HAP-1 (cell line): ENCODE measurements around the gene NMNAT2.

ENCODE experiments used
- DNase-seq, 2 experiments: peaks; one replicate each; pipeline ENCODE4 v3.0.0-alpha.2; 2016 to 2020; ENCODE audit warnings: low spot score in 2 of 2
- H3K27me3 ChIP-seq: fragments of 250-450 bp; sonication (Bioruptor Pico); 2 replicates; pipeline ENCODE4 v1.5.1; 2020; ENCODE audit warnings: low read depth, mild to moderate bottlenecking, moderate library complexity
- H3K36me3 ChIP-seq: fragments of 250-450 bp; sonication (Bioruptor Pico); replicated peaks from 2 replicates; pipeline ENCODE4 v1.5.1; 2020; ENCODE audit warnings: mild to moderate bottlenecking
- H3K4me1 ChIP-seq: fragments of 250-450 bp; sonication (Bioruptor Pico); 2 replicates; pipeline ENCODE4 v1.5.1; 2020; ENCODE audit warnings: mild to moderate bottlenecking
- H3K4me3 ChIP-seq: fragments of 250-450 bp; sonication (Bioruptor Pico); 2 replicates; pipeline ENCODE4 v1.5.1; 2020; ENCODE audit warnings: mild to moderate bottlenecking, moderate library complexity
- H3K9me3 ChIP-seq: fragments of 250-450 bp; sonication (Bioruptor Pico); 2 replicates; pipeline ENCODE4 v1.5.1; 2020; ENCODE audit warnings: mild to moderate bottlenecking, moderate library complexity
- in situ Hi-C: fragments of 300-500 bp; cut with MboI; formaldehyde crosslinking; loops from 3 replicates; pipeline ENCODE4 v1.14.3; 2020; ENCODE audit warnings: low sequenced_read_pairs, inconsistent platforms, mixed read lengths

NMNAT2 gene

GRCh38 chr1:183331091-183331742 lies 87.0 kb downstream of the NMNAT2 start:
- Histone ChIP-seq H3K36me3 (no peaks in the 10 kb centered on the region), H3K4me1 (peaks cover 38% of the 10 kb centered on the region), H3K27me3 (no peaks in the 10 kb centered on the region), H3K9me3 (no peaks in the 10 kb centered on the region; the same call in 1 of the 2 replicates), H3K4me3 (no peak overlapping the region)
- in situ Hi-C loops = no loop called here
- peak; percentile 77 to 80 for DNase-seq

GRCh38 chr1:183330335-183330734 lies 87.8 kb downstream of the NMNAT2 start:
- in situ Hi-C loops = no loop called here
- no peaks in the 10 kb centered on the region for H3K9me3 ChIP-seq
- no peaks in the 10 kb centered on the region; the same call in 1 of the 2 replicates for H3K36me3 ChIP-seq
- H3K4me3 ChIP-seq = no peak overlapping the region
- DNase-seq = peak in 1 of 2 experiments; percentile 47
- H3K27me3 ChIP-seq = no peaks in the 10 kb centered on the region
- peaks cover 38% of the 10 kb centered on the region for H3K4me1 ChIP-seq

GRCh38 chr1:183328371-183328770 lies 89.8 kb downstream of the NMNAT2 start:
- no peaks in the 10 kb centered on the region for H3K9me3 ChIP-seq
- in situ Hi-C loops = no loop called here
- H3K4me3 ChIP-seq = no peak overlapping the region
- no peaks in the 10 kb centered on the region for H3K27me3 ChIP-seq
- H3K4me1 ChIP-seq = peaks cover 38% of the 10 kb centered on the region
- H3K36me3 ChIP-seq = no peaks in the 10 kb centered on the region; the same call in 1 of the 2 replicates
- DNase-seq = no peak

- Histone ChIP-seq H3K27me3 (no peaks in the 10 kb centered on the region), H3K36me3 (no peaks in the 10 kb centered on the region; the same call in 1 of the 2 replicates), H3K9me3 (no peaks in the 10 kb centered on the region), H3K4me3 (no peak overlapping the region), H3K4me1 (peaks cover 38% of the 10 kb centered on the region)
- in situ Hi-C loops = no loop called here
- DNase-seq = no peak
These were observed 90.5 kb downstream of the NMNAT2 start for GRCh38 chr1:183327434-183328290.

- Histone ChIP-seq H3K4me1 (peaks cover 30% of the 10 kb centered on the region), H3K9me3 (peaks cover 5% of the 10 kb centered on the region; the same call in 1 of the 2 replicates), H3K4me3 (no peak overlapping the region), H3K36me3 (no peaks in the 10 kb centered on the region; the same call in 1 of the 2 replicates), H3K27me3 (no peaks in the 10 kb centered on the region)
- in situ Hi-C loops = no loop called here
- no peak for DNase-seq
These were observed 94.1 kb downstream of the NMNAT2 start for GRCh38 chr1:183323849-183324683.

- no peak for DNase-seq
- Histone ChIP-seq H3K9me3 (peaks cover 5% of the 10 kb centered on the region; the same call in 1 of the 2 replicates), H3K36me3 (no peaks in the 10 kb centered on the region), H3K27me3 (no peaks in the 10 kb centered on the region), H3K4me1 (peaks cover 33% of the 10 kb centered on the region), H3K4me3 (no peak overlapping the region)
- in situ Hi-C loops = no loop called here
These were observed 98.6 kb downstream of the NMNAT2 start for GRCh38 chr1:183319606-183320005.

GRCh38 chr1:183319051-183319450 lies 99.1 kb downstream of the NMNAT2 start:
- no peaks in the 10 kb centered on the region for H3K36me3 ChIP-seq
- no peak overlapping the region for H3K4me3 ChIP-seq
- peaks cover 5% of the 10 kb centered on the region; the same call in 1 of the 2 replicates for H3K9me3 ChIP-seq
- DNase-seq = no peak
- H3K27me3 ChIP-seq = no peaks in the 10 kb centered on the region
- in situ Hi-C loops = no loop called here
- peaks cover 33% of the 10 kb centered on the region for H3K4me1 ChIP-seq

GRCh38 chr1:183318433-183318832 lies 99.7 kb downstream of the NMNAT2 start:
- in situ Hi-C loops = no loop called here
- Histone ChIP-seq H3K4me1 (peaks cover 33% of the 10 kb centered on the region), H3K36me3 (no peaks in the 10 kb centered on the region), H3K27me3 (no peaks in the 10 kb centered on the region), H3K4me3 (no peak overlapping the region), H3K9me3 (peaks cover 5% of the 10 kb centered on the region; the same call in 1 of the 2 replicates)
- DNase-seq = peak; percentile 46 to 60

GRCh38 chr1:183315991-183316758 lies 102.0 kb downstream of the NMNAT2 start:
- no peak for DNase-seq
- in situ Hi-C loops = no loop called here

GRCh38 chr1:183313063-183313462 lies 105.1 kb downstream of the NMNAT2 start:
- Histone ChIP-seq H3K27me3 (no peaks in the 10 kb centered on the region), H3K36me3 (no peaks in the 10 kb centered on the region), H3K9me3 (no peaks in the 10 kb centered on the region), H3K4me1 (peaks cover 11% of the 10 kb centered on the region), H3K4me3 (no peak overlapping the region)
- in situ Hi-C loops = no loop called here
- DNase-seq = peak in 1 of 2 experiments; percentile 28

More at GRCh38 chr1:183315991-183316758, 102.0 kb downstream of the NMNAT2 start:
- Histone ChIP-seq H3K4me3 (no peak overlapping the region), H3K4me1 (peaks cover 34% of the 10 kb centered on the region), H3K36me3 (no peaks in the 10 kb centered on the region), H3K27me3 (no peaks in the 10 kb centered on the region), H3K9me3 (no peaks in the 10 kb centered on the region)

- Histone ChIP-seq H3K27me3 (no peaks in the 10 kb centered on the region), H3K36me3 (no peaks in the 10 kb centered on the region), H3K4me3 (no peak overlapping the region), H3K4me1 (peaks cover 15% of the 10 kb centered on the region), H3K9me3 (no peaks in the 10 kb centered on the region)
- in situ Hi-C loops = no loop called here
- no peak for DNase-seq
These were observed 107.3 kb downstream of the NMNAT2 start for GRCh38 chr1:183310753-183311479.

- Histone ChIP-seq H3K4me1 (peaks cover 26% of the 10 kb centered on the region), H3K9me3 (no peaks in the 10 kb centered on the region), H3K27me3 (no peaks in the 10 kb centered on the region), H3K36me3 (no peaks in the 10 kb centered on the region), H3K4me3 (no peak overlapping the region)
- in situ Hi-C loops = no loop called here
- DNase-seq = no peak
These were observed 109.5 kb downstream of the NMNAT2 start for GRCh38 chr1:183308719-183309118.
